Smooth muscle cell (in vitro differentiated cells): ENCODE measurements around the gene MMP24OS. TPM values are rescaled to one million over a fixed set of nuclear protein-coding genes. Genes with fewer than 3 reads are reported as not detected.
A peak's percentile ranks its signal among the peaks of the same experiment; 100 is the strongest.

Source experiments
- DNase-seq: peaks from one replicate; lab custom pipeline; 2025; ENCODE audit not compliant: unreplicated experiment; lab: John Stamatoyannopoulos, UW
- H2AFZ ChIP-seq: fragments of 200-600 bp; sonication (generic); 2 replicates; pipeline ENCODE4 v1.6.0; 2016; ENCODE audit warnings: antibody characterized with exemption, low read depth, mild to moderate bottlenecking
- H3F3A ChIP-seq: fragments of 200-600 bp; sonication (generic); 2 replicates; pipeline ENCODE4 v1.6.0; 2017; ENCODE audit warnings: antibody characterized with exemption, low read depth
- H3K27ac ChIP-seq: fragments of 200-600 bp; sonication (generic); 2 replicates; pipeline ENCODE4 v1.5.1; 2016; ENCODE audit warnings: low read depth, mild to moderate bottlenecking
- H3K27me3 ChIP-seq: fragments of 200-600 bp; sonication (generic); 2 replicates; pipeline ENCODE4 v1.6.1; 2016; ENCODE audit warnings: low read depth, mild to moderate bottlenecking
- H3K36me3 ChIP-seq: fragments of 200-600 bp; sonication (generic); 2 replicates; pipeline ENCODE4 v1.5.1; 2016; ENCODE audit warnings: low read depth
- H3K4me1 ChIP-seq: fragments of 200-600 bp; sonication (generic); 2 replicates; pipeline ENCODE4 v1.5.1; 2016; ENCODE audit warnings: low read depth
- H3K4me2 ChIP-seq: fragments of 200-600 bp; sonication (generic); 2 replicates; pipeline ENCODE4 v1.6.0; 2016; ENCODE audit warnings: mild to moderate bottlenecking
- H3K4me3 ChIP-seq: fragments of 200-600 bp; sonication (generic); 2 replicates; pipeline ENCODE4 v1.5.1; 2016; ENCODE audit warnings: mild to moderate bottlenecking
- H3K79me2 ChIP-seq: fragments of 200-600 bp; sonication (generic); 2 replicates; pipeline ENCODE4 v1.6.0; 2016; ENCODE audit warnings: low read depth, mild to moderate bottlenecking
- H3K9ac ChIP-seq: fragments of 200-600 bp; sonication (generic); 2 replicates; pipeline ENCODE4 v1.6.0; 2016; ENCODE audit warnings: low read depth
- H3K9me3 ChIP-seq: fragments of 200-600 bp; sonication (generic); replicated peaks from 2 replicates; pipeline ENCODE4 v1.5.1; 2016; ENCODE audit warnings: low read depth
- H4K20me1 ChIP-seq: fragments of 200-600 bp; sonication (generic); 2 replicates; pipeline ENCODE4 v1.6.0; 2016; ENCODE audit warnings: low read depth
- WGBS: methylation state at CpG from one replicate; pipeline ENCODE4 v1.1.7; 2016; ENCODE audit warnings: low lambda C conversion rate; 5-methylcytosine and 5-hydroxymethylcytosine counted together
- polyA plus RNA-seq: library from polyadenylated mRNA; unstranded; fragments of >200 nt; fragmentation: Nextera tagmentation; extraction: Ambion mirVana; gene quantifications from 2 replicates; pipeline ENCODE4 v1.2.1, GENCODE V29; 2016
- total RNA-seq: library from RNA; depleted of rRNA; stranded (reverse); fragments of >200 nt; gene quantifications from 2 replicates; pipeline ENCODE4 v1.2.3, GENCODE V29; 2014
- TF ChIP-seq, protein P1 (sequence below): fragments of 200-600 bp; sonication (generic); IDR thresholded peaks from 2 replicates; pipeline ENCODE4 v1.5.1; 2017; ENCODE audit warnings: borderline replicate concordance, mild to moderate bottlenecking, antibody characterized with exemption; ENCODE audit not compliant: insufficient read depth, poor library complexity, severe bottlenecking

The MMP24OS gene
- total and polyA plus RNA-seq, 2 experiments from 2014 or later: 14.3 to 44.7 TPM

DNA sequence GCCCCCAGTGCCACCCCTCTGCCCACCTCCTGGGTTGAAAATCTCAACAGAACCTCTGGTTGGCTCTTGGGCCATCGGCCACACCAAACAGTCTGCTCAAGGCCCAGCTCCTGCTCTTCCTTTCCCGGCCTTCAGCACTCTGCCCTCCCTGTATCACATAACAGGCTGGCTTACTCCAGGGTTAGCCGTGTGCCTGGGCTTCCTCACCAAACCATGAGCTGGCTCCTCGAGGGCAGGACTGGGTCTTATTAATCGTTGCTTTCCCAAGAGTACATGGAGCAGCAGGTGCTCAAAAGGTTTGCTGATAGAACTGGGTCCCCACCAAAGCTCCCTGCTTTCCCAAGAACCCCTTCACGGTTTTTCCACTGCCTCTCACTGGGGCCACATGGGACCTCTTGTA, 27.0 kb upstream of the MMP24OS start:
- Histone ChIP-seq H2AFZ (no peak overlapping the region), H3K27ac (peak overlapping the region; percentile 99), H3K36me3 (no peaks in the 10 kb centered on the region), H3K27me3 (no peaks in the 10 kb centered on the region), H3K79me2 (no peaks in the 10 kb centered on the region), H3F3A (peaks cover 23% of the 10 kb centered on the region), H4K20me1 (no peaks in the 10 kb centered on the region), H3K9ac (peak overlapping the region; percentile 90), H3K9me3 (no peaks in the 10 kb centered on the region), H3K4me1 (peaks cover 14% of the 10 kb centered on the region), H3K4me3 (no peak overlapping the region), H3K4me2 (peak overlapping the region; percentile 75)
- WGBS: 90% methylated on average over 6 of the region's 6 CpGs
- TF ChIP-seq, protein P1, sequence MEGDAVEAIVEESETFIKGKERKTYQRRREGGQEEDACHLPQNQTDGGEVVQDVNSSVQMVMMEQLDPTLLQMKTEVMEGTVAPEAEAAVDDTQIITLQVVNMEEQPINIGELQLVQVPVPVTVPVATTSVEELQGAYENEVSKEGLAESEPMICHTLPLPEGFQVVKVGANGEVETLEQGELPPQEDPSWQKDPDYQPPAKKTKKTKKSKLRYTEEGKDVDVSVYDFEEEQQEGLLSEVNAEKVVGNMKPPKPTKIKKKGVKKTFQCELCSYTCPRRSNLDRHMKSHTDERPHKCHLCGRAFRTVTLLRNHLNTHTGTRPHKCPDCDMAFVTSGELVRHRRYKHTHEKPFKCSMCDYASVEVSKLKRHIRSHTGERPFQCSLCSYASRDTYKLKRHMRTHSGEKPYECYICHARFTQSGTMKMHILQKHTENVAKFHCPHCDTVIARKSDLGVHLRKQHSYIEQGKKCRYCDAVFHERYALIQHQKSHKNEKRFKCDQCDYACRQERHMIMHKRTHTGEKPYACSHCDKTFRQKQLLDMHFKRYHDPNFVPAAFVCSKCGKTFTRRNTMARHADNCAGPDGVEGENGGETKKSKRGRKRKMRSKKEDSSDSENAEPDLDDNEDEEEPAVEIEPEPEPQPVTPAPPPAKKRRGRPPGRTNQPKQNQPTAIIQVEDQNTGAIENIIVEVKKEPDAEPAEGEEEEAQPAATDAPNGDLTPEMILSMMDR: no peak
- DNase-seq: no peak

DNA sequence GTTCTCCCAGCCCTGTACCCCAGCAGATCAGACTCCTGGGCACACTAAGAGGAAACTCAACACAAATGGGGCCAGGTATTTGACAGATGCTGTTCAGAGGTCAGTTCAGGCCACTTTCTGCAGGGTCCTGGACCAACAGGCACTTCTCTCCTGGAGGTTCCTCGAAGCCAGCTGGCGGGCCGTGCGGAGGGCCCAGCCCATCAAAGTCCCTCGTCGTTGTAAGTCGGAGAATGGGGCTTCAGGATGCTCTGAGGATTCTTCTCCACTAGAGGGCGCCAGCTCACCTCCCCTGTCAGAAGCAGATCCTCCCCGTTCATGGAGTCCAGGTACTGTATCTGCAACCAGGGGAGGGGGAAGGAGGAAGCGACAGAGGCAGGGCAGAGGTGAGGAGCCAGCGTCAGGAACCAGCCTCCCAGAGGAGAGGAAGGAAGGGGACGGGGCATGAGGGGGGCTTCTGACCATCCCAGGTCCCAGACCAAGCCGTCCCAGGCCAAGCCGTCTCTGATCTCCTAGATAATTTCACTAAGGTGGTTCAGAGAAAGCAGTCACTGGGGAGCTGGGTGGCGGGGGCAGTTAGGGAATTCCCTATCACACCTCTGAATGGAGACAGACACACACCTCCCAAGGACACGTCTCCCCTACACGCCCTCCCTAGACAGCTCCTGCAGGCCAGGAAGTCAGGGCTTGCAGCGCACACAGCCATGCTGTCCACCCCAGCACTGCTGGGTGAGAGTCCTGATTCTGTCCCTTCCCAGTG, 26.0 kb upstream of the MMP24OS start:
- Histone ChIP-seq H2AFZ (no peak overlapping the region), H3K27me3 (no peaks in the 10 kb centered on the region), H3K9ac (peak overlapping the region; percentile 90), H4K20me1 (no peaks in the 10 kb centered on the region), H3F3A (peaks cover 23% of the 10 kb centered on the region), H3K9me3 (no peaks in the 10 kb centered on the region), H3K36me3 (no peaks in the 10 kb centered on the region), H3K4me1 (peaks cover 14% of the 10 kb centered on the region), H3K27ac (peak overlapping the region; percentile 99), H3K4me2 (peak overlapping the region; percentile 39), H3K4me3 (no peak overlapping the region), H3K79me2 (no peaks in the 10 kb centered on the region)
- peak; percentile 34 for DNase-seq
- 26% methylated on average over 18 of the region's 18 CpGs for WGBS
- TF ChIP-seq, protein P1: peak; percentile 93

DNA sequence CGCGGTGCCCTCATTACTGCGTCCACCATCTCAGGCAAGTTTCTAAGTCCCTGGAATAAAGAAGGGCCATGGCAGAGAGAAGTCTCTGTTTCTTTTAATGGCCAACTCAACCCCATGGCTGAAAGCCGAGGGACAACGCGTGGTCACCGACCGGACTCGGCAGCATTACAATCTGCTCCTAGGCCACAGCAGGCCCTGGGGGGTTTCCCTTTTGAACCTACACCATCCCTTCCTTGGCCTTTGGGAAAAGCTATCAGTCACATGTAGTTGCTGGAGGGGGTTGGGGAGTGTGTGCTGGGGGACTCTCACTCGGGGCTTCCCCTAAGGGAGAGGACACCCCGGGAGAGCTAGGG, 25.4 kb upstream of the MMP24OS start:
- 87% methylated on average over 11 of the region's 11 CpGs for WGBS
- no peak overlapping the region for H3K27ac ChIP-seq
- H3K36me3 ChIP-seq: no peaks in the 10 kb centered on the region
- H3K9me3 ChIP-seq: no peaks in the 10 kb centered on the region
- H3K4me1 ChIP-seq: peaks cover 14% of the 10 kb centered on the region
- no peak for DNase-seq
- no peak overlapping the region for H2AFZ ChIP-seq
- H3K79me2 ChIP-seq: no peaks in the 10 kb centered on the region
- H3K9ac ChIP-seq: no peak overlapping the region
- H3K4me3 ChIP-seq: no peak overlapping the region
- no peaks in the 10 kb centered on the region for H4K20me1 ChIP-seq
- no peaks in the 10 kb centered on the region for H3K27me3 ChIP-seq
- peaks cover 23% of the 10 kb centered on the region for H3F3A ChIP-seq
- TF ChIP-seq, protein P1: no peak
- no peak overlapping the region for H3K4me2 ChIP-seq
